Vagina (tissue), 2 donors: ENCODE data around the gene CIBAR2.

Source experiments
- CTCF ChIP-seq, 3 experiments: fragments of 450-650 bp in 2 of 3; fragments of 200-600 bp in 1 of 3; sonication (generic) in 1 of 3; IDR thresholded peaks; one replicate each; pipeline ENCODE4 v1.5.1; 2017 to 2019; ENCODE audit warnings: antibody characterized with exemption in 3 of 3, mild to moderate bottlenecking in 2 of 3, moderate library complexity in 2 of 3
- POLR2A ChIP-seq, 2 donors: fragments of 450-650 bp; IDR thresholded peaks; one replicate each; pipeline ENCODE4 v1.6.1; 2017; ENCODE audit warnings: antibody characterized with exemption in 2 of 2, mild to moderate bottlenecking in 2 of 2, moderate library complexity in 2 of 2
- POLR2AphosphoS5 ChIP-seq, 2 donors: sonication (generic); formaldehyde crosslinking; IDR thresholded peaks; one replicate each; pipeline ENCODE4 v1.9.0; 2017; ENCODE audit warnings: antibody characterized with exemption in 2 of 2, mild to moderate bottlenecking in 2 of 2, low read depth in 1 of 2; ENCODE audit not compliant: insufficient read depth in 1 of 2

- TF ChIP-seq CTCF (IDR thresholded peaks at IDR 0.05) (no peak), POLR2A (IDR thresholded peaks at IDR 0.05) (no peak), POLR2AphosphoS5 (IDR thresholded peaks at IDR 0.05; ENCODE audit: insufficient read depth in 1 of 2, low read depth in 1 of 2) (peak in 1 of 2 donors; percentile 93)
Observed at GRCh38 chr16:85123891-85124635, 11.8 kb upstream of the CIBAR2 start.
